ENCODE measurements around the gene OPRM1.
"Not testable (repeated sequence)": the region's sequence is repeated elsewhere in the genome, so short reads cannot be mapped to it uniquely, and the experiment has no call there.

The OPRM1 gene

GRCh38 chr6:154154389-154154967 is 115.4 kb downstream of the OPRM1 start:
- DNase-seq (ENCODE audit: low read depth): peak; percentile 75

- peak; percentile 65 for DNase-seq (ENCODE audit: low read depth)
Measured at GRCh38 chr6:154156135-154156896, 117.3 kb downstream of the OPRM1 start.

- DNase-seq (ENCODE audit: low read depth): no peak
Measured at GRCh38 chr6:154157082-154157481, 118.0 kb downstream of the OPRM1 start.

GRCh38 chr6:154157706-154158105 is 118.7 kb downstream of the OPRM1 start:
- DNase-seq (ENCODE audit: low read depth): no peak

- DNase-seq (ENCODE audit: low read depth): no peak
Measured at GRCh38 chr6:154159126-154159525, 120.1 kb downstream of the OPRM1 start.

- no peak for DNase-seq (ENCODE audit: low read depth)
Measured at GRCh38 chr6:154161689-154162088, 122.6 kb downstream of the OPRM1 start.

GRCh38 chr6:154164397-154164796 is 125.4 kb downstream of the OPRM1 start:
- DNase-seq (ENCODE audit: low read depth): no peak

GRCh38 chr6:154165478-154165877 is 126.4 kb downstream of the OPRM1 start:
- no peak for DNase-seq (ENCODE audit: low read depth)

GRCh38 chr6:154166140-154166539 is 127.1 kb downstream of the OPRM1 start:
- DNase-seq (ENCODE audit: low read depth): no peak

- no peak for DNase-seq (ENCODE audit: low read depth)
Measured at GRCh38 chr6:154167126-154167525, 128.1 kb downstream of the OPRM1 start.

GRCh38 chr6:154169193-154169847 is 130.3 kb downstream of the OPRM1 start:
- DNase-seq (ENCODE audit: low read depth): no peak

- DNase-seq (ENCODE audit: low read depth): no peak
Measured at GRCh38 chr6:154170106-154170505, 131.1 kb downstream of the OPRM1 start.

GRCh38 chr6:154172393-154172792 is 133.4 kb downstream of the OPRM1 start:
- DNase-seq (ENCODE audit: low read depth): not testable (repeated sequence)

- DNase-seq (ENCODE audit: low read depth): no peak
Measured at GRCh38 chr6:154179434-154179833, 140.4 kb downstream of the OPRM1 start.

GRCh38 chr6:154187203-154187602 is 148.2 kb downstream of the OPRM1 start:
- DNase-seq (ENCODE audit: low read depth): no peak

- no peak for DNase-seq (ENCODE audit: low read depth)
Measured at GRCh38 chr6:154187714-154188113, 148.7 kb downstream of the OPRM1 start.

- no peak for DNase-seq (ENCODE audit: low read depth)
Measured at GRCh38 chr6:154196333-154196885, 157.4 kb downstream of the OPRM1 start.

- peak; percentile 37 for DNase-seq (ENCODE audit: low read depth)
Measured at GRCh38 chr6:154197196-154197860, 158.3 kb downstream of the OPRM1 start.

- DNase-seq (ENCODE audit: low read depth): not testable (repeated sequence)
Measured at GRCh38 chr6:154201688-154202087, 162.6 kb downstream of the OPRM1 start.

GRCh38 chr6:154202339-154202738 is 163.3 kb downstream of the OPRM1 start:
- no peak for DNase-seq (ENCODE audit: low read depth)

GRCh38 chr6:154202958-154203357 is 163.9 kb downstream of the OPRM1 start:
- DNase-seq (ENCODE audit: low read depth): no peak

GRCh38 chr6:154206141-154206540 is 167.1 kb downstream of the OPRM1 start:
- DNase-seq (ENCODE audit: low read depth): no peak
